ENCODE measurements around the gene RAB23.
"Not testable (repeated sequence)": the region's sequence is repeated elsewhere in the genome, so short reads cannot be mapped to it uniquely, and the experiment has no call there.

RAB23 gene

DNA sequence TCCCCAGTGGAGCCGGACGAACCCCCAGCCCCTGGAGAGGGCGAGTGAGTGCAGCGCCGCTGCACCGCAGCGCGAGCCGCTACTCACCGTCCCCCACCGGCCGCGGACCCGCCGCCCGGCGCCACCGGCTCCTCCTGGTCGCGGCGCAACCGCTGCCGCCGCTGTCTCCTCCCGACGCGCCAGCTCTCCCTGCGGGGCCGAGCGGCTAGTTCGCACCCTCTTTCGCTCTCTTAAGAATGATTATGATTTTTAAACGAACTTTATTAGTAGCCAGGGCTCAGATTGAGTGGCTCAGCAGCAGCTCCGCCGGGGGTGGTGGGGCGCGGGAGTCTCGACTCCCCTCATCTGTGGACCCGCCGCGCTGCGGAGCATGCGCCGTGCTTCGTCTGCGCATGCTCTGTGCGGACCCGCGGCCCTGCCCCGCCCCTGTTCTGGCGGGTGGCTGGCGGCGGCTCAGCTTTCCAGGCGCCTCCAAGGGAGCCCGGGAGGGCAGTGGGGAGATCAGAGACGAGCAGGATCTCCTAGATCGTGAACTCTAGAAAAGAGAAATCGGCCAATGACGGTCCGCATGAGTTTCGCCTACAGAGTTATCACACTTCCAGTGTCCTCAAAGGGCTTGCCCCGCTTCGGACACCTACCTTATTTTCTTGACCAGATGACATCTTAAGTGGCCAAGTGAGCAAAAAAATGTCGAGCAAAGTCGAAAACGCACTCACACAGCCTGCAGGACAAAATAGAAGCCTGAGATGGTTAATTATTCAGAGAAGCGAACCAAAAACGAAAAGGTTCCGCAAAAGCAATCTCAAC, at the start of gene RAB23:
TSS of gene RAB23 (minus strand) at position 372 of the 807 bp plus-strand sequence. CDS start 11,927 bp downstream, outside the sequence.
- DNase-seq = peak; percentile 75

DNA sequence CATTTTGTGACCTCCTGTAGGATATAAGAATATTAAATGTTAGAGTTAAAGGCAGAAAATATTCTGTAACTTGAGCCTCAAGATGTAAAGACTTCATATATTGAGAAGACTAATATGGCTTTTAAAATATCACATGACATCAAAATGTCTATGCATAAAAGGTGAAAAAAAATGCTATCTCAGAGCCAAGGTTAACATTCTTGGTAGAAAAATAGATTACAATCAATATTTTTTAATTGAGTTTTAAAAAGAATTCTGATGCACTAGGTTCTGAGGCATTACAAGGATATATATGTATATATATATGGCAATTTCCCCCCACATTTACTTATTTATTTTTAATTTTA, 46.2 kb upstream of the RAB23 start:
- DNase-seq = no peak

DNA sequence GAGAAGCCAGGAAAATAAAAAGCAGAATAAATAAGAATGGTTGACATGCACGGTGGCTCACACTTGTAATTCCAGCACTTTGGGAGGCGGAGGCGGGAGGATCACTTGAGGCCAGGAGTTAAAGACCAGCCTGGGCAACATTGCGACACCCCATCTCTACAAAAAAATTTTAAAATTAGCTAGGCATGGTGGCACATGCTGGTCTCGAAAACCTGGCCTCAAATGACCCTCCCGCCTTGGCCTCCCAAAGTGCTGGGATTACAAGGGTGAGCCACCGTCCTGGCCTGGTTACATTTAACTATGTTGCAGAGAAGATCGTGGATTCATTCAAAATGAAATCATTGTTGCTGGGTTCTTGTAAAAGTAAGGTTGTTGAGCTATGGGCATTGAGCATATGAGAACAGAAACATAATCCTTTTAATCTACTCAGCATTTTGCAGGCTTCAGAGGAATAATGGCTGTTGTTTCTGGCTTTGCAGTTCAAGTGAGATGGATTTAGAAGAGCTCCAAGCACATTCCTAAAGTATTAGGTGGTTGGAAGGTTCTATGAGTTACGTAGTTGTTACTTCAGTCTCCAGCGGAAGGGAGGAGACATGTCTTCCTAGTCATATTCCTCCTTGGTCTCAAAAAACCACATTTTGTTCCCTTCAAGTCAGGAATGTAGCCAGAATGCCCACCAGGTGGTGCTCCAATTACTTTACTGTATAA, 45.6 kb upstream of the RAB23 start:
- DNase-seq = no peak

DNA sequence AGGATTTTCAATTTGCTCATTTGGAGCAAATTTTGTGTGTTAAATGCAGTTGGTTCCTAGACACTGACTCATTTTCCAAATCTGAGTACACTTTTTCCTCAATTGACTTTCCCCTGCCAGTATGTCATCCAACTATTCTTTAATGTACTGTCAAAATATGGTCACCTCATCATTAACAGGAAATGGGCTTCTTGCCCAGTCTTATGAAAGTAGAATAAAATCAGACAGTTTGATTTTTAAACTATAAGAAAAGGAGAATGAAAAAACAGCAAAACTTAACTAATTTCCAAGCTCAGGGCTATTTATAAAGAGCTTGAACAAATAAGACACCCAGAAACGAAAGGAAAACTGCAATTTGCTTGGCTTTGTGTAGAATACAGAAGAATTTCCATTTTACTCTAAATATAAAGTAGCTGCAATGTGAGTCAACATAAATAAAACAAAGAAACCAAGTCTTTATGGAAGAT, 43.7 kb upstream of the RAB23 start:
- no peak for DNase-seq

DNA sequence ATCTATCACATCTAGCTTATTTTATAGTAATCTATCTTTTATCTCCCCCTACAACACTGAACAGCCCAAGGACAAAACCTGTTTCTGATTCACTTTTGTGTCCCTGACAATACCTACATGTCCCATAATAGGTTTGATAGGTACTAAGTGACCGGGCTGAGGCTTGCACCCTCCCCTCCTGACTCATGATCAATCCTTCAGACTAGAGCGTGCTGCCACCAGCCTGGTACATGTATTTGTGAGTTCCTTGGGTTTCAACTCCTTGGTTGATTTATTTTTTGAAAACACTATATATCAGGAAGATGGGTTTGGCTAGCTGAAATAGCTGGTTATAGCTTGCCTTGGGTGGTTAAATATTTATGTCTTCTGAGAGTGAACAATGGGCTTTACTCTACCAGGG, 41.6 kb upstream of the RAB23 start:
- no peak for DNase-seq

DNA sequence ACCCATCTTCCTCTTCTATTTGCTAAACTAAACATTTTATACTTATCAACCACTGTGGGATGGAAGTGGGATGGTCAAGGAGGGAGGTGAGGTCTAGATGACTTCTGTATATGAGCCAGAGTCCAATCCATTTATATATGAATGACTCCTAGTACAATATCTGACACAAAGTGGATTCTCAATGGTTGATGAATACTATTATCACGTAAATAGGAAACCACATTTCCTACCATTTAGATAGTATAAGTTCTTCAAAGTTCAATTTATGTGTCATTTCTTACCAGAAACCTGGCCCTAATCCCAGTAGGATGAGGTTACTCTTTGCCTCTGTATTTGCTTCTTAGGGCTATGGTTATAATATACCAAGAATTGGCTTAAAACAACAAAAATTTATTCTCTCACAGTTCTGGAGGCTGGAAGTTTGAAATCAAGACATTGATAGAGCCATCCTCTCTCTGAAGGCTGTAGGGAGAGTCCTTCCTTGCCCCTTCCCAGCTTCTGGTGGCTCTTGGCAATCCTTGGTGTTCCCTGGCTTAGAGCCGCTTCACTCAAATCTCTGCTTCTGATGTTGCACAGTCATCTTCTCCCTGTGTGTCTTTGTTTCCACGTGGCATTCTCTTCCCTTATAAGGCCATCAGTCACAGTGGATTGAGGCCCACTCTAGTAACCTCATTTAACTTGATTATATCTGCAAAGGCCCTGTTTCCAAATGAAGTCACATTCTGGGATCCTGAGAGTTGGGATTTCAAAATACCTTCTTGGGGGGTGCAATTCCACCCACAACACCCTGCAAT, 41.0 kb upstream of the RAB23 start:
- DNase-seq = no peak

DNA sequence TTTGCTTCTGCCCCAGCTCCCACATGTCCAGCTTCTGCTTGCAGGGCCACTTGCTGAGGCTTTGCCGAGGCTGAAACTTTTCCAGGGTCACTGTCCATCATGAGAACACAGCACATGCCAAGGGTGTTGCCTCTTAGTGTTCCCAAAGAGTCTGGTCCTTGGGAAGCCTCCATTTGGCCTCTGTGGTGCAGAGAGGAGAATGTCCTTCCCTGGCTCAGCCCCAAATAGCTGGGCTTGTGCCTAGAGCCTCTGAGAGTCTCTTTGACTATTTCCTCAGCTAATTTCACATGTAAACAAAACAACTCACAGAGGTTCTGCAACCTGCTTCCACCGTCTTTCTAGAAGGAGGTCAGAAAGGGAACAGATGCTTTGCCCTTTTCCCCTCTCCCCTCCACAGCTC, 40.4 kb upstream of the RAB23 start:
- DNase-seq = no peak

DNA sequence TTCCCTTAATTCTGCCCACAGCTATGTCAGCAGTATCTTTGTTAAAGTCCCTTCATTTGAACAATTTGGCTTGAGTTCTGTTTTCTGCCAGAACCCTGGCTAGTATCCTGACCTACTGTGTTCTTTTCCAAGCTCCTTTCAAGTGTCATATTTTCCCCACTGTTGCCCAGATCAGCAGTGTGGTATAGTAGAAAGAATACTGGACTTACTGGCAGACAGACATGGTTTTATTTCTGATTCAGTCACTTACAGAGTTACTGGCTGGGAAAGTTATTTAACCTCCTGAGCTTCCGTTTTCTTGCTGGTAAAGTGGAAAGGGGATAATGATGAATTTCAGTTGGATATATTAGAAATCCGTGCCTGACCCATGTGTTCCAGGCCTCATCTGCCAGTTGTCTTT, 39.8 kb upstream of the RAB23 start:
- DNase-seq = no peak

DNA sequence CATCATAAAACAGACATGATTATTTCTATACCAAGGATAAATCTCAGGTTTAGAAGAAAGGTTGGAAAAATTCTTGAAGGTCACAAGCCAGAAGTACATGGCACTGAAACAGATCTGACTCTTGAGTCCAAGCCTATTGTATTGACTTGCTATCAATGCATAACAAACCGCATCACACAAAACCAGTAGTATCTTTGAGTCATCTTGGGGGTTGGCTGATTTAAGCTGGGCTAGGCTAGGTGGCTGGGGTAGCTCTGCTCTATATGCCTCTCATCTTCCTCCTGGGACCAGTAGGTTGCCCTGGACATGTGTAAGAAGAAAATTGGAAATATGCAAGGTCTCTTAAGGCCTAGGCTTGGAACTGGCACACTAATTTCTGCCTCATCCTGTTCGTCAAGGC, 37.0 kb upstream of the RAB23 start:
- DNase-seq = no peak

DNA sequence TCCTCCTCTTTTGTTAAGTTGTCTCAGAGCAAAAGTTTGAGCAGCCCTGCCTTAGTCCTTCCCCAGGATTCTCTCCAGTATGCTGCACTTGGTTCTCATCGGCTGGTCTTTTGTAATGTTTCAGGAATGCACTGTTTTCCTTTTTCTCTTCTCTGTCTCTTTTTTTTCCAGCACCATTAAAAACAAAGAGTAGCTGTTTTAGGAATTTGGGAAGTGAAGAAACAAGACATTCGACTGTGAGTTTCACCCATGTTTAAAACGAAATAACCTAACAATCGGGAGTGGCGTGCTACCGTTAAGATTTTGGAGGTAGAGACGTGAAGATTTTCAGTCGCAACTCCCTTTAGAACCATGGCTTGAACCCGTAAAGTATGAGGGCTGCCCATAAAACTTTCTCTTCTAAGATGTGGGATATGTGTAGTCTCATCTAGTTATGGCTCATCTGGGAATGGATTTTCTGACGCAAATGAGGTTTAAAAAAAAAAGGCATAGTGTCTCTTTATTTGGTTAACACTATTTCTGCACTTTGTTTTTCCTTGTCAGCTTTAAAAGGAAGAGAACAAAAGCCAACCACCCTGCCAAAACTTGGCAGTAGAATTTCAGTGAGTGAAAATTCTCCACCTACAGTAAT, 35.9 kb upstream of the RAB23 start:
- DNase-seq = no peak

DNA sequence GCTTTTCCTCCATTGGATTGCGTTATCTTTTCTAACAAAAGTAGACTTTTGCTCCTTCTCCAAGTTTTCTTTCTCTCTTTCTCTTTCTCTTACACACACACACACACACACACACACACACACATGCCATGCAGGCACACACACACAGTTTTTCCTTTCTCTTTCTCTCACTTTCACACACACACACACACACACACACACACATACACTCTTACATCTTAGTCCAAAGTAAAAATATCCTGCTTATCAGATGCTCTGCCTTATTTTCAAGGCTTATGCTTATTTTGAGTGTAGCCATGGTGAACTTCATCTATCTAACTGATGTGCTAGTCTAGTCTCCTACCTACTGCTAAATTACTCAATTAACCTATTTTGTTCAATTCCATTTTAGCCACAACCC, 34.4 kb upstream of the RAB23 start:
- no peak for DNase-seq

DNA sequence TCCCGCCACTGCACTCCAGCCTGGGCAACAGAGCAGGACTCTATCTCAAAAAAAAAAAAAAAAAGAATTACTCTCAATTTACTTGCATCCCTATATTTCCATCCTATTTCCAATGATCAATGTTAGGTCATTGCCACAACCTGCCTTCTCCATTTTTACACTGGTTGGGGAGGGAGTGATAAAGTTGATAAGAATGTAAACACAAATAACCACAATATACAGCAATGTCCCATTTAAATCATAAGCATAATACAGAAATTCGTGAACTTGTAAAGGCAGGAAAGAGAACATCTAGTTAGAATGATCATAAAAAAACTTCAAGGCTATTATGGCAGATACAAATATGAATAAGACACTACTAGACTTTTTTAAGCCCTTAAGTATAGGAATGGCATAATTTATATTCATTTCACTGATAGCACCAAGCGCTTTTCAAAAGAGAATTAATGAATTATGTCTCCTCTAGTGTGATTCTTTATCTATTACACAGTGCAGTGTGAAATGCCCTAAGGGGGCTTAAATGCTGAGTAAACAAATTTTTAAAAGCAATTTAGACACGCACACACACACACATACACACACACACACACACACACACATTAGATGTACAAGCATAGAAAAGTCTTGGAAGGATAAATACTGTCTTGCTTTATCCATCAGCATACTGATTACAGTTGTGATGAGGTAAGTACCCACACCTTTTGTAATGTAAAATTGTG, 33.5 kb upstream of the RAB23 start:
- DNase-seq = no peak

DNA sequence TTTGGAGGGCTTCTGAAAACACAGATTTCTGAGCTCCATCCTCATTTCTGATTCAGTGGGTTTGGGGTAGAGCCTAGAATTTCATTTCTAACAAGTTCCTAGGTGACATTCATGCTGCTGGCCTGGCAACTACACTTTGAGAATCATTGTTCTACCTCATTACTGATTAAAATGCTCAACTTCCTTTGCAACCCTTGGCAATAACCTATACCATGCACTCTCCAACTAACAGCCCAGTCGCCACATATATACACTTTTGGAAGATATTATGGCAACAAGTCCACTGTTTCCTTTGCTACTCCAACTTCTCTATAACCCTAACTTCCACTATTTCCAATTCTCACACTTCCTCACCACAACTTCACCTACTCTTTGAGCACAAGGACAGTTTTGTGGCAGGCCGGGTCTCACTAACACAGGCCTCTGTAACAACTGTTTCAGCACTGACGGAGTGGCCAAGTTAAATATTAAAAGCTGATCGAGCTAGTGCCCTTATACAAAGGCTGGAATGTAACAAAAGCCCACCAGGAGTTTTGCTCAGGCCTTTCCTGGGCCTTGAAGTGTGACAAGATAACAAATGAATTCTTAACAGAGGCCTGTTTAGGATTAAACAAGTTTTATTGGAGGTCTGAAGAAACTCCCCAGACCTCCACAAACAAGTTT, 32.1 kb upstream of the RAB23 start:
- DNase-seq = no peak

DNA sequence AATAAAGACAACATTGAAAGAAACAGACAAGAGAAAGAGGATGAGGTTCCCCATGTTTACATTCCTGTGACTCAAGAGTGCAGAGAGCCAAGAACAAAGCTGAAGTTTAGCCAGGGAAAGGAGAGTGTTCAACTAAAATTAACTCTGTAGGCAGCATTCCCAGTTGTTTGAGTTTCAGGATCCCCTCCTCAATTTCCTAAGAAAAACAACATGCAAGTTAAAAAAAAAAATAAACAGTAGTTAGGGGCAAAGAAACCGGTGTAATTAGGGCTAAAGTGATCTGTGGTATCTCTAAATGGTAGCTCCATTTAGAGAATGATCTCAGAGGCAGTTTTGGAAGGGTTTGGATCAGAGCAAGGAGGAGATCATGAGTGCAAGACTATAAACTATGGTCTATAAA, 30.9 kb upstream of the RAB23 start:
- DNase-seq = no peak

DNA sequence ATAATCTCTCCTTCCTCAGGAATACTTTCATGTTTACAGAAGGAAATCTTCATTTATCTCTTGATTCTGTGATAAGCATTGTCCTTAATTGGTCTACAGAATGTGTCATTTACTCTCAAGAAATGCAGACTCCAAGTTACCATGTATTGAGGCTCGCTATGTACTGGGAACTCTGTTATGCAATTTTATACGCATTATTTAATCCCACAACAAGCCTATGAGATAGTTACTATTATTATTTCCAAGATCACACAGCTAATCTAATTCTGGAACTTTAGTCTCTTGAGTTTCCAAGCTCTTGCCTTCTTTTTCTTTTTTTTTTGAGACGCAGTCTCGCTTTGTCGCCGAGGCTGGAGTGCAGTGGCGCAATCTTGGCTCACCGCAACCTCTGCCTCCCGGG, 30.0 kb upstream of the RAB23 start:
- DNase-seq = no peak

DNA sequence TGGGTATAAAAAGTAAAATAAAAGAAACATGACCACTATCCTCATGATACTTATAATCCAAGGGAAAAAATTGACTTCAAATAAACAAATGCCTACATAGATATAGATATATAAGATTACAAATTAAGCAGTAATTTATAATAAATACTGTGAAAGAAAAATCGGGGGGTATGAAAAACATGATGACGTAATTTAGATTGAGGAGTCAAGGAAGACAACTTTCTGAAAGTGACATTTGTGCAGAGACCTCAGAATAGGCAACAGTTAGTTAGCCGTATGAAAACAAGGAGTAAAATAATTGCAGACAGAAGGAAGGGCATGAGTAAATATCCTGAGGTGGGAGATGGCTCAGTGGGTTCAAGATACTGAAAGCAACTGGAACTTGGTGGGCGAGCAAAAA, 28.2 kb upstream of the RAB23 start:
- no peak for DNase-seq

DNA sequence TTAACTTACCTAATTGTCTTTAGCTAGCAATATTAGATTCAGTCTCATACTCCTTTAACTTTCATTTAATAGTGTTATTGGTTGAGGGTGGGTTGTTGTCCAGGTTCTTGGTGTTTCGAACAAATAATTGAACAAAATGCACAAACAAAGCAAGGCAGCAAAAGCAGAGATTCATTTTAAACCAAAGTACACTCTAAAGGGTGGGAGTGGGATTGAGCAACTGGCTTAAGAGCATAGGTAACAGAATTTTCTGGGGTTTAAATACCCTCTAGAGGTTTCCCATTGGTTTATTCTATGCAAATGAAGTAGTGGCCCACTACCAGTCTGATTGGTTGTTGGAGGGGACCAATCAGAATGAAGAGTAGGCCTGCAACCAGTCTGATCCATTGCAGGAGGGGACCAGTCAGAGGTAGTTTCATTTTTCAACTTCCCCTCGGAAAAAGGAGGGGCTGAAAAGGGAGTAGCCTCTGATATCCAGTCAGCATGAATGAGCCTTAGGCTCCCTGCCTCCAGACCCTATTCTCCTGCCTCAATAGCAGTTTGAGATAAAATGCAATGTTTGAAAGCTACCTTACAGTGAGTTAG, 26.3 kb upstream of the RAB23 start:
- no peak for DNase-seq

DNA sequence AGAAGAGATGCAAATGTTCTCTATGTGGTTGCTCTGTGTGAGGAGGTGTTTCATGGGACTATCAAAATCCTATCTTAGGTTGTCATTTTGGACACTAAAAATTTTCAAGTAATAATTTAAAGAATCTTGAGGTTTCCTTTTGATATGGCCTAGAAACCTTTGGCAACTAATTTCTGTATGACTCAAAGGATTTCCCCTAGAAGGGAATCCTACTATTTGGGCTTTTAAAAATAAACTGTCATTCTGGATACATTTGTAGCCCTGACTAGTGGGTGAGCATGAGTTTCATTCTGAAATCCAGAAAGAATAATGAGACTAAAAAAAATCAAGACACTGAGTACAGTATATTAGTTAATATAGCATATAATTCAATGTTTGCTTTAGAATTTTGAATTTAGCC, 25.5 kb upstream of the RAB23 start:
- no peak for DNase-seq

DNA sequence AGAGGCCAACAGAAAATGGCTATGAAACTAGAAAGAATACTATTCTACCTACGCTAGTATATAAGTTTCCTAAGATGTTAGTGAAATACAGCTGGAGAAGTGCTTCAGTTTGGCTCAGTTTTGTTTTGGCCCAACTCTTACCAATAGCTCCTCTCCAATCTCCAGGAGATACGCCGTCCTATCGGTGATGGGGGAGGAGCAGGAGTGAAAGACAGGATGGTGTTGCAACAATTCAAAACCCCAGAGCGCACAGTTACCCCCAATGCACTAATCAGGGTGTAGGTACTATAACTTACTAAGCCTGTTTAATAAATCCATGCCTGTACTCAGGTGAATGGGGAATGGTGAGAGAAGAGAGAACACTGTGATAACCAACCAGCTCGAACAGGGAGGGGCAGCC, 24.2 kb upstream of the RAB23 start:
- no peak for DNase-seq

DNA sequence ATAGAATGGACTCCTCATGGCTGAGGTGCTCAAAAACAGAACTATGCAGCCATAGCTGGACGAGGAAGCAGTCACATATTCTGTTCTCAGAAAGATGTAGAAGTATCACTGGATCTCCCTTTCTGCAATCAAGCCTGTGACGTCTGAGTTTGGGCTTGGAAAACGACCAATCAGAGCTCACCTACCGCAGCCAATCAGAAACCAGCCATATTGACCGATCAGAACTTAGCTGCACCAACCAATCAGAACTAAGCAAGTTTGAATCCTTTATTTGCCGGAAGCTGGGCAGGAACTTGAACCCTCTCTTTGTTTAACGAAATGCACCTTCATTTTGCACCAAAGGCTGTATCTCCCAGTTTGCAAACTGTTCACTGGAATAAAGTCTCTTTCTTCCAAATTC, 21.8 kb upstream of the RAB23 start:
- no peak for DNase-seq

DNA sequence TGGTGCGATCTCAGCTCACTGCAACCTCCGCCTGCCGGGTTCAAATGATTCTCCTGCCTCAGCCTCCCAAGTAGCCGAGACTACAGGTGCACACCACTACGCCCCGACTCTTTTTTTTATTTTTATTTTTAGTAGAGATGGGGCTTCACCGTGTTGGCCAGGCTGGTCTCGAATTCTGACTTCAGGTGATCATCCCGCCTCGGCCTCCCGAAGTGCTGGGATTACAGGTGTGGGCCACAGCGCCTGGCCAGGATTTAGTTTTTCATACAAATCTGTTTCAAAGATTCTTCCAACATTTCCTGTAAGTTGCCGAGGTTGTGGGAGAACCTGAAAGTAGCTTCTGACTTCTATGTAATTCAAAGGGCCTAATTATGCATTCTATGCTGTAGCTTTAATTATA, 21.4 kb upstream of the RAB23 start:
- DNase-seq = not testable (repeated sequence)

DNA sequence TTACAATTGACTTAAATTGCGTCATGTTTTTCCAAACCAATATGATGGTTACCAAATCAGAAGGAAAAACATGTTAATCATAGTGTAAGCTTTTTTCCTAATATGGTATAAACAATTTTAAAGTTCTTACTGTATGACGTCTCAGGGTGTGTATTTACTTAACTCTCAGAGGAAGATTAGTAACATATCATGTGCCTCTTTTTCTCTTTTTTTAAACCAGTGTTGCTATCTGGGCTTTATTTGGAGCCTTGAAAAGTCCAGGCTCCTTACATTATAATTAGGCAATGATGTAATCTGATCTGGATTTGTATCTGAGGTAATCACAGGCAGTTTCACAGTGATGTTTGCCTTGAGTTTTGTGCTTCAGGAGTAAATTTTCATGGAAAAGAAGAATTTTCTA, 20.4 kb upstream of the RAB23 start:
- DNase-seq = no peak
